HG03565 (cell line): ENCODE measurements around the gene PTPRU.
"Not testable (repeated sequence)": the region's sequence is repeated elsewhere in the genome, so short reads cannot be mapped to it uniquely, and the experiment has no call there.

Experiments used
- ATAC-seq: cut with Tn5 transposase; IDR thresholded peaks from one replicate; pipeline ENCODE4 v1.9.1; 2021; ENCODE audit warnings: mild to moderate bottlenecking, moderate library complexity; ENCODE audit not compliant: unreplicated experiment

The PTPRU gene

GRCh38 chr1:29221296-29221695 lies 15.0 kb upstream of the PTPRU start:
- ATAC-seq: no peak

GRCh38 chr1:29222260-29222659 lies 14.1 kb upstream of the PTPRU start:
- ATAC-seq: not testable (repeated sequence)

DNA sequence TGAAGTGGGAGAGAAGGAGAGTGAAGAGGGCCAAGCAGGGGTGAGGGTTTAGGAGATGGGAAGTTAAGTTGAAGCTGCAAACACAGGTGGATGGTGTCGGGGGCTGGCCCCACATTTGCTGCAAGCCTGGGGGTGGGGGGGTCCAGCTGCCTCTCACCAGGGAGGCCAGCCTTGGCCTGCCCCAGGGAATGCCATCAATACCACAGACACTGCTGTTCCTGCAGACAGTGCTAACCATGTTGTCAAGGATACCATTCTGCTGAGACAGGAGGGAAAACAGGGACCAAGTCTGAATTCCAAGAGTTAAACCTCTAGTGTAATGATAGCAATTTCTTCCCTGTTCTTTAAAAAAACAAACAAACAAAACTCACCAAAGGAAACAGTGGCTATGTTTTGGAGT lies 13.6 kb upstream of the PTPRU start:
- no peak for ATAC-seq

- ATAC-seq: no peak
Measured at GRCh38 chr1:29223521-29223920, 12.8 kb upstream of the PTPRU start.

DNA sequence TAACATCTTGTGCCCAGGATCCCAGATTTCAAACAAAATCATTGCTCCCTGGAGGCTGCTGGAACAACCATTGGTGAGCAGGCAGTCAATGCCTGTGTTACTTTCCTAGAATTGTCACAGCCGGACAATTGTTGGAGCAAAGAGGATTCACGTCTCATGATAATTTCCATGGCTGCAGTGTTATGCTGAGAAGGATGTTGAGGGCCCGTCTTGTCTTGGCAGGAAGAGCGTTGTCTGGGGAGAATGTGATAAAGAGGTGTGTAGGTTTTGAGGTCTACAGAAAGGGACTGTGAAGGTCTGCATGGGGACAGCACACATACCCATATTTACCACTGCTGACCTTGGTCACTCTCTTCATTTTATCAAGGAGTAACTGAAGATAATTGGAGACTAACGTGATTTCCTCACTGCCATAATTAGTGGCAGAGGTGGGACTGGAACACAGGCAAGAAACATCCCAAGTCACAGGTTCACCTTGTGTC lies 11.9 kb upstream of the PTPRU start:
- ATAC-seq: no peak

DNA sequence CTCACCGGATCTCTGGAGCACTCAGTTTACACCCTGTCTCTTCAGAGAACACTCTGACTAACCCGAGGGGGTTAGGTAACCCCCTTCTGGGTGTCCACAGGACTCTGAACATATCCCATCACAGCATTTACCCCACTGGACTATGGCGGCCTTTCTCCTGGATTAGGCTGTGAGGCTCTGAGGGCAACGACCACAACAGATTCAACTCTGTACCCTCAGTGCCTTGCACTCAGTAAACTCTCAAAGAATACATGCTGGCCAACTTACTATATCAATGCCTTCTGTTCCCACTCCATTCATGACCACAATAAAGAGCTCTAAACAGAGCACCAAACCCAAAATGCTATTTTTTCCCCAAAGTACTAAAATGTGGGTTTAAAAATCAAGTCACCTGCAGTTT lies 11.0 kb upstream of the PTPRU start:
- ATAC-seq: no peak

DNA sequence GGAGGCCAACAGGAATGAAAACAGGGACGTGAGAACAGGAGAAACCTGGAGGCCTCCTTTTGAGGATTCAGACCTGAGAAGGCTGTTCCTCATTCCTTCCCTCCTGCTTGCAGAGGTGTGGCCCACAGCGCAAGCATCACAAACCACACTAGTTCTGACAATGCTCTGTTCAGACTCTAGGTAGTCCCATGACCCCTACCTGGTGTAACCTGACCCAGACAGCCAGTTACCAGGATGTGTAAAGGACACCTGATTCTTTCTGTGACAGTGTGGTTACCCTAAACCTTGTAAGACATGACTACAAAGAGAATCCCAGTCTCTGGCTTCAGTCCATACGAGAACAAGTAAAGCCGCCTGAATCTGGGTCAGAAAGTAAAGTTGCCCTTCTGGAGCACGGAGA lies 8.8 kb upstream of the PTPRU start:
- ATAC-seq: no peak

DNA sequence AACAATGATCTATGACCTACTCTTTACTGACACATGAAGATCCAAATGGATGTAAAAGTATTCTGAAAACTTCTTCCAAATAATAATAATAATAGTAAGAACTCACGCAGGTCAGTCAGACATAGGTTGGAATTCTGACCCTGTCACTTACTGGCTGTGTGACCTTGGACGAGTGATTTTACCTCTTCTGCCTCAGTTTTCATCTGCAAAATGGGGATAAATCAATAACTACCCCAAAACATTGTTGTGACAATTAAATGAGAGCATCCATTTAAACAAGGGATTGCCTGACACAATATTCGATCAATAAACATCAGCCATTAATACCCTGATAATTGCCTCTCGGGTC lies 6.1 kb upstream of the PTPRU start:
- no peak for ATAC-seq

DNA sequence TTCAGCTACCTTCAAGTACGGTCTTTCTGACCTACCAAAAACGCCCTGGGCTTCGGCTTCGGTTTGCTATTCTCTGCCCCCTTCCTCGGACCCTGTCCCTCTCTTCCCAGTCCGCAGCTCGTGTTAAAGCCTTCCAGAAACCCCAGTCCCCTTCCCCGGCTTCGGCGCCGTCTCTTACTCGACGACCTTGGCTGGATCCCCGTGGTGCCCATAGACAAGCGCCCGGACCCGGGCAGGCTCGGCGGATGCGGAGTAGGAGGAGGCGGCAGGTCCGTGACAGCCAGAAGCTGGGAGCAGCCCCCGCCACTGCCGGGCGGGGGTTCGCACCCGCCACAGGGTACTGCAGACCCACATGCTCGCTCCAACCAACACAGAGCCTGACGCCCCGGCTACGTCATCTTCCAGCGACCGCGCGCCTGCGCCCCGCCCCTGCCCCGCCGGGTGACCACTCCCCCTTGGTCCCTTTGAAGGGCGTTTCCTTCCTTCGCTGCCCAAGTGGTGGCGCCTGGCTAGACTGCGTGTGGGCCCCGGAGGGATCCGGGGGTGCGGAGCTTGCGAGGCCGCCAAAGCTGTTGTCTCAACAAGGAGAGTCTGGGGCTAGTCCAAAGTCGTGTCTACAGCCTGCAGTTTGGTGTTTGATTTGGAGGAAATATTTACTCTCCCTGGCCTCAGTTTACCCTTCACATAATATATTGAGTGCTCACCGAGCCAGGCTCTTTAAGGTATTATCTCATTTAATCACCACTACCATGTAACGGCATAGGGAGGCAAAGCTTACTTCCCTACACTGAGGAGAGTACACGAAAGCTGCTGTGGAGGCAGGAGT lies 5.6 kb upstream of the PTPRU start, which contains the start of gene MECR:
MECR (minus strand) TSS at position 382 of the 826 bp plus-strand sequence; CDS start at position 354, 28 bp downstream.
- ATAC-seq: peak; percentile 84

GRCh38 chr1:29232387-29232786 lies 3.9 kb upstream of the PTPRU start:
- no peak for ATAC-seq

DNA sequence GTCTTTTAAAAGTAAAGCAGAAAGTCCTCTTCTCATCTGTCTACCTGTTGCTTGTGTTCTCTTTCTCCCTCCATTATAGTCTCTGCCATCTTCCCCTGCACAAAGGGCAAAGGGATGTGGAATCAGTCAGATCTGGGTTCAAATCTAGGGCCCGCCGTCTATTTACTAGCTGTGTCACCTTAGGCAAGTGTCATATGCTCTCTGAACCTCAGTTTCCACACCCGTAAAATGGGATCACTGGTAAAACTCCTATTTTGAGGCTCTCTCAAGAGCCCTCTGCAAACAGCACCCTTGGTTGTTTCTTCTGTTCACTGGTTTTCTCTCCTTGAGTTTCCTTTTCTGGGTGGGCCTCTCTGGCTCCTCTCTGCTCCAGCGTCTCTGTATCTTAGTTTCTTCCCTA lies 2.6 kb upstream of the PTPRU start:
- no peak for ATAC-seq

DNA sequence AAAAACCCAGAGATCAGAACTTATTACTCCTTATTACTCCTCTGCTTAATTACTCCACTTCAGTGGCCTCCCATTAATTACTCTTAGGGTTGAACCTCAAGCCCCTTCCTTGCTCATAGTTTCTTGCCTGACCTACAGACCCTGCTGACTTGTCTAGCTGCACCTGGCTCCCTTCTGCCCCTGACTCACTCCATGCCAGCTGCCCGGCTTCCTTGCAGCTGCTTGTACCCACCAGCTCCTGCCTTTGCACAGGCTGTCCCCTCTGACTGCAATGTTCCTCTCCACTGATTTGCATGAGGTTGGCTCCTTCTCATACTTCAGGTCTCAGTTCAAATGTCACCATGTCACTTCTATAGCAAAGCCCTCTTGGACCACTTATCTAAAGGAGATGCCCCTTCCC lies 1.9 kb upstream of the PTPRU start:
- ATAC-seq: no peak

DNA sequence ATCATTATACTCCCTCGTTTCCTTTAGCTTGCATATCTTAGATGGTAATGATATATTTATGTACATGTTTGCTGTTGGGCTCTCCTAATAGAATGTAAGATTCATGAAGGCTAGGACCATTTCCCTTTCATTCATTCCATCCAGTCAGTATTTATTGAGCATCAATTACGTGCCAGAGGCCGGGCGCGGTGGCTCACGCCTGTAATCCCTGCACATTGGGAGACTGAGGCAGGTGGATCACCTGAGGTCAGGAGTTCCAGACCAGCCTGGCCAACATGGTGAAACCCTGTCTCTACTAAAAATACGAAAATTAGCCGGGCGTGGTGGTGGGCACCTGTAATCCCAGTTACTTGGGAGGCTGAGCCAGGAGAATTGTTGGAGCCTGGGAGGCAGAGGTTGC lies 1.4 kb upstream of the PTPRU start:
- ATAC-seq: not testable (repeated sequence)

DNA sequence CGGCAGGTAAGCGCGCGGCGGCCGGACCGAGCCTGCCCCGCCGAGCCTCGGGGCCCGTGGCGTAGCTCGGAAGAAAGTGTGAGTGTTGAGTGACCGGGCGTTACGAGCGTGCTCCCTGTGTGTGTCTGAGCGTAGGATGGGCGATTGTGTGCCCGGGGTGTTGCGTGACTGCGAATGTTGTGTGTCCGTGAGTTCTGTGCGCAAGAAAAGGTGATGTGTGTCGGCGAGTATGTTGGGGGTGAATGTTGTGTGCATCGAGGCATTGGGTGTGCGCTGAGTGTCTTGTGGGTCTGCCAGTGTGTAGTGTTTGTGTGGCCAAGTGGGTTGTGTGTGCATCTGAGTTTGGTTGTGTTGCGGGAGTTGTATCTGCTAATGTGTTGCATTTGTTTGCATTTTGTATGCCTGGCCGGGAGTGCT lies 398 bp downstream of the PTPRU start:
- ATAC-seq: no peak

- ATAC-seq: no peak
Measured at GRCh38 chr1:29237129-29237821, 953 bp downstream of the PTPRU start.

- ATAC-seq: no peak
Measured at GRCh38 chr1:29237852-29238619, 1.7 kb downstream of the PTPRU start.

- ATAC-seq: no peak
Measured at GRCh38 chr1:29238620-29239002, 2.3 kb downstream of the PTPRU start.

- ATAC-seq: no peak
Measured at GRCh38 chr1:29239142-29239541, 2.8 kb downstream of the PTPRU start.

GRCh38 chr1:29240400-29240837 lies 4.1 kb downstream of the PTPRU start:
- ATAC-seq: no peak

DNA sequence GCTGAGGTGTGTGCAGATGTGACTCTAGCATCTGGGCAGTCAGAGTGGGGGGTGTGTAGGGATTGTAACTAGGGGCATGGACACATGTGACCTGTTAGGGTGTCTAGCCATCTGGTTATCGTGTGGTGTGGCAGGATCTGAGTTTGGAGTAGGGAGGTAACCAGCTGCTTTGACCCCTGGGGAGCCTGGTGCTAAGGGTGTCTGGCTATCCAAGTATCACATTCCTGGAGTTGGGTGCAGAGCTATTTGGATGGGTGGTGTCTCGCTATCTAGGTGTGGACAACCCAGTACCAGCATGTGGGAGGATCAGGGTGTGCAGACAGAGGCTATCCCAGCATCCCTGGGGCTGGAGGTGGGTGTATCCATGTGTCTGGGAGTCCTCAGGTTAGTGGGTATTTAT lies 4.7 kb downstream of the PTPRU start:
- ATAC-seq: no peak
